Measurements from ENCODE around the gene MGAT4A. TPM values are rescaled to one million over a fixed set of nuclear protein-coding genes. Genes with fewer than 3 reads are reported as not detected.

Gene MGAT4A
- total RNA-seq, 1 donor, result under 0.01 TPM

DNA sequence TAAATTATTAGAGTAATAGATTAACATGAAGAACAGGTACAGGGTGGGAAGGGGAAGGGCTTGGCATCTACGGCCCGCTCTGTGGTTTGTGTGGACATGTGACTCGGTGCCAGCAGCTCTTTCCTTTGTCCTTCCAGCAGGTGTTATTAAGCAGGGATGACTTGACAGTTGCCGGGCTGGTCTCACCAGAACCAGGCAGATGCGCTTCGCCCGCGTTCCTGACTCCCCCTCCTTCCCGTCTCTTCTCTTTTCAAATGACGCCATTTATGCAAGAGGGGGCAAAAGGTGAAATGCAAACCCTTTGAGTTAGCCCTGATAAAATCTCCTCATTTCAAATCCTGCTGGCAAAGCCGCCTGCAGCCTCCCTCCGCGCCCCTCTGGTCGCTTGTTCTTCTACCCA lies 38.9 kb upstream of the MGAT4A start:
- no peak overlapping the region for H3K4me3 ChIP-seq (ENCODE audit: low read depth, low read length)
- no peak for DNase-seq (ENCODE audit: low read depth)
- TF ChIP-seq, protein P1, sequence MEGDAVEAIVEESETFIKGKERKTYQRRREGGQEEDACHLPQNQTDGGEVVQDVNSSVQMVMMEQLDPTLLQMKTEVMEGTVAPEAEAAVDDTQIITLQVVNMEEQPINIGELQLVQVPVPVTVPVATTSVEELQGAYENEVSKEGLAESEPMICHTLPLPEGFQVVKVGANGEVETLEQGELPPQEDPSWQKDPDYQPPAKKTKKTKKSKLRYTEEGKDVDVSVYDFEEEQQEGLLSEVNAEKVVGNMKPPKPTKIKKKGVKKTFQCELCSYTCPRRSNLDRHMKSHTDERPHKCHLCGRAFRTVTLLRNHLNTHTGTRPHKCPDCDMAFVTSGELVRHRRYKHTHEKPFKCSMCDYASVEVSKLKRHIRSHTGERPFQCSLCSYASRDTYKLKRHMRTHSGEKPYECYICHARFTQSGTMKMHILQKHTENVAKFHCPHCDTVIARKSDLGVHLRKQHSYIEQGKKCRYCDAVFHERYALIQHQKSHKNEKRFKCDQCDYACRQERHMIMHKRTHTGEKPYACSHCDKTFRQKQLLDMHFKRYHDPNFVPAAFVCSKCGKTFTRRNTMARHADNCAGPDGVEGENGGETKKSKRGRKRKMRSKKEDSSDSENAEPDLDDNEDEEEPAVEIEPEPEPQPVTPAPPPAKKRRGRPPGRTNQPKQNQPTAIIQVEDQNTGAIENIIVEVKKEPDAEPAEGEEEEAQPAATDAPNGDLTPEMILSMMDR (IDR thresholded peaks at IDR 0.05; ENCODE audit: insufficient read depth, low read depth, low read length), result no peak

DNA sequence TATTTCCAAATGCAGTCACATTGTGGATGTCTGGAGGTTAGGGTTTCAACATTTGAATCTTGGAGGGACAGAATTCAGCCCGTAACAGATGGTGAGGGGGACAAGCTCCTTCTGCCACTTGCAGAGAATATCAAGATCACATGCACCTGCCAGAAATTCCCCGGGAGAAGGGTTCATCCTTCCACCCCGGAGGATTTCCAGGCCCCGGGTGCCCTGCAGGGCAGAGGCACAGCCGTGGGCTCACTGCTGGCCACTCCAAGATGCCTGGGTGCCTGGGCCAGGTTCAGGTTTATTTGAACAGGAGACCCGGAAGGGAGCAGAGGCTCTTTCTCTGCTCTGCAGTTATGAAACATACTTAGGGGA lies 38.2 kb upstream of the MGAT4A start:
- TF ChIP-seq, protein P1 (IDR thresholded peaks at IDR 0.05; ENCODE audit: insufficient read depth, low read depth, low read length), result no peak
- H3K4me3 ChIP-seq (ENCODE audit: low read depth, low read length), result no peak overlapping the region
- DNase-seq (ENCODE audit: low read depth), result no peak

GRCh38 chr2:98768384-98769113 lies 37.6 kb upstream of the MGAT4A start:
- no peak for DNase-seq (ENCODE audit: low read depth)
- no peak overlapping the region for H3K4me3 ChIP-seq (ENCODE audit: low read depth, low read length)
- TF ChIP-seq, protein P1 (IDR thresholded peaks at IDR 0.05; ENCODE audit: insufficient read depth, low read depth, low read length), result no peak

- no peak overlapping the region for H3K4me3 ChIP-seq (ENCODE audit: low read depth, low read length)
- DNase-seq (ENCODE audit: low read depth), result no peak
- TF ChIP-seq, protein P1 (IDR thresholded peaks at IDR 0.05; ENCODE audit: insufficient read depth, low read depth, low read length), result no peak
Measured at GRCh38 chr2:98764499-98764898, 33.6 kb upstream of the MGAT4A start.

DNA sequence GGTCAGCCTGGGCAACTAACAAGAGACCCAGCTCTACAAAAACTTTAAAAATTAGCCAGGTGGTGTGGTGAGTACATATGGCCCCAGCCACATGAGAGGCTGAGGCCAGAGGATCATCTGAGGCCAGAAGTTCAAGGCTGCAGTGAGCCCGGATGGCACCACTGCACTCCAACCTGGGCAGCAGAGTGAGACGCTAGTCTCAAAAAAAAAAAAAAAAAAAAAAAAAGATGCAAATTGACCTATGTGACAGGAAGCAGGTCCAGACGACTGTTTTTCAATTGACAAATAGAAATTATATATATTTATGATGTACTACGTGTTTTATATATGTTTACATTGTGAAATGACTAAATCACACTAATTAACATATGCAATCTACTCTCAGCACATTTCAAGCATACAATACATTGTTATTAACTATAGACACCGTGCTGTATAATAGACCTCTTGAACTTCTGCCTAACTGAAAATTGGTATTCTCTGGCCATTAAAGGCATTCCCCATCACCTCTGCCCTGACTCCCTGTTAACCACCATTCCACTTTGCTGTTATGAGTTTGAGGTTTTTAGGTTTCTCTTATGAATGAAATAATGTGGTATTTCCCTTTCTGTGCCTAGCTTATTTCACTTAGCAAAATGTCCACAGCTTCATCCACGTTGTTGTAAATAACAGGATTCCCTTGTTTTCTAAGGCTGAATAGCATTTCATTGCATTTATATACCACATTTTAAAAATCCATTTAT lies 32.4 kb upstream of the MGAT4A start:
- H3K4me3 ChIP-seq (ENCODE audit: low read depth, low read length), result no peak overlapping the region
- no peak for DNase-seq (ENCODE audit: low read depth)
- TF ChIP-seq, protein P1 (IDR thresholded peaks at IDR 0.05; ENCODE audit: insufficient read depth, low read depth, low read length), result no peak

GRCh38 chr2:98761909-98762308 lies 31.0 kb upstream of the MGAT4A start:
- no peak overlapping the region for H3K4me3 ChIP-seq (ENCODE audit: low read depth, low read length)
- no peak for DNase-seq (ENCODE audit: low read depth)
- TF ChIP-seq, protein P1 (IDR thresholded peaks at IDR 0.05; ENCODE audit: insufficient read depth, low read depth, low read length), result no peak
